ENCODE results near the gene MVB12B. TPM values are rescaled to one million over a fixed set of nuclear protein-coding genes. Genes with fewer than 3 reads are reported as not detected.
"Not testable (repeated sequence)": the region's sequence is repeated elsewhere in the genome, so short reads cannot be mapped to it uniquely, and the experiment has no call there.

The MVB12B gene
- total and polyA plus RNA-seq, 2 donors from 2014 or later, result 4.5 to 12.3 TPM

DNA sequence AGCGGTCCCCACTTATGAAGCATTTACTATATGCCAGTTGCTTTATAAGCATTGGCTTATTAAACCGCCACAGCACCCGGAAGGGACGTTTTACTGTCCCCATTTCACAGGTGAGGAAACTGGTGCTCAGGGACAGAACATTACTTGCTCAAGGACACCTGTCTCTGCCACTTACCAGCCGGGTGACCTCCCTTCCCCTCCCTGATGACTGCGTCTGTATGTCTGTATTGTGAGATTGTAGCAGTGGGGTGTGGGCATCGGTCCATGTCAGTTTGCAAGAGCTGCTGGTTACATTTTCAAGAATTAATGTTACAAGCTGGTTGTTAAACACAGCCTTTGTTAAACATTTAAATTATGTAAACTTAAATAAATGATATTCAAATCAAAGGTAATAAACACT lies 209.5 kb downstream of the MVB12B start:
- Histone ChIP-seq H3K36me3 (ENCODE audit: control insufficient read depth in 2 of 3, insufficient read depth in 3 of 3, low read length in 3 of 3) (no peaks in the 10 kb centered on the region), H3K9me3 (ENCODE audit: control insufficient read depth in 2 of 3, insufficient read depth in 1 of 3, low read length in 3 of 3) (no peaks in the 10 kb centered on the region), H3K9ac (ENCODE audit: low read length in 3 of 3) (no peak overlapping the region)

DNA sequence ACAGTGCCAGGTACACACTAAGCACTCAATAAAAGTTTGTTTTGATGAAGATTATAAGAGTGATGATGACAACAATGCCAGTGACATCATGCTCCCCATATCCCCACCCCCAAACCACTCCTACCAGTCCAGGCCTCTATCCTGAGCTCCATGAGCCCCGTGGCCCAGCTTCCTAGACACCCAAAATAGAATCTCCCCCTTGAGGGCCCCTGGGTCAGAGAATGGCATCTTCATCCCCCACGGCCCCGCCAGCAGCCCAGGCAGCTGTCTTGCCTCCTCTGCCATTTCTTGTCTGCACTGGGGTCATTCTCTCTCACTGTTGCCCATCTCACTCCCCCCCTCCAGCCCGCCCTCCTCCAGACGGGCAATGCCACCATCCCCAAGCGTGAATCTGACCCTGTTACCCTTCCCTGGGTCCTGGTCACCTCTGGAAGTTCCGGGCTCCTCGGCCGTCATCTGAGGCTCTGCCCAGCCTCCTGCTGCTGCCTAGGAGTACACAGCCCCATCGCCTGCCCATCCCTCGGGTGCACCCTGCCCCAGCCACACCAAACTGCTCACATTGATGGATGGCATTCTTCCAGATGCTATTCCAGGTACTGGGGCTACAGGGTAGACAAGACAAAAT lies 210.3 kb downstream of the MVB12B start:
- Histone ChIP-seq H3K27me3 (ENCODE audit: control insufficient read depth, insufficient read depth, low read length) (peaks cover 4% of the 10 kb centered on the region), H3K9me3 (ENCODE audit: control insufficient read depth in 2 of 3, insufficient read depth in 1 of 3, low read length in 3 of 3) (no peaks in the 10 kb centered on the region), H3K9ac (ENCODE audit: low read length in 3 of 3) (no peak overlapping the region), H3K27ac (ENCODE audit: low read depth in 2 of 2, low read length in 2 of 2) (no peak overlapping the region), H3K4me3 (ENCODE audit: low read length in 3 of 3) (no peak overlapping the region), H3K36me3 (ENCODE audit: control insufficient read depth in 2 of 3, insufficient read depth in 3 of 3, low read length in 3 of 3) (no peaks in the 10 kb centered on the region), H3K4me1 (ENCODE audit: control insufficient read depth in 2 of 3, insufficient read depth in 2 of 3, low read depth in 1 of 3, low read length in 3 of 3) (no peaks in the 10 kb centered on the region)
- DNase-seq (peak in 1 of 5 donors; percentile 44), FAIRE-seq (no peak)
- intact Hi-C loops (cut with DNase I), result no loop called here
- TF ChIP-seq, protein P1, sequence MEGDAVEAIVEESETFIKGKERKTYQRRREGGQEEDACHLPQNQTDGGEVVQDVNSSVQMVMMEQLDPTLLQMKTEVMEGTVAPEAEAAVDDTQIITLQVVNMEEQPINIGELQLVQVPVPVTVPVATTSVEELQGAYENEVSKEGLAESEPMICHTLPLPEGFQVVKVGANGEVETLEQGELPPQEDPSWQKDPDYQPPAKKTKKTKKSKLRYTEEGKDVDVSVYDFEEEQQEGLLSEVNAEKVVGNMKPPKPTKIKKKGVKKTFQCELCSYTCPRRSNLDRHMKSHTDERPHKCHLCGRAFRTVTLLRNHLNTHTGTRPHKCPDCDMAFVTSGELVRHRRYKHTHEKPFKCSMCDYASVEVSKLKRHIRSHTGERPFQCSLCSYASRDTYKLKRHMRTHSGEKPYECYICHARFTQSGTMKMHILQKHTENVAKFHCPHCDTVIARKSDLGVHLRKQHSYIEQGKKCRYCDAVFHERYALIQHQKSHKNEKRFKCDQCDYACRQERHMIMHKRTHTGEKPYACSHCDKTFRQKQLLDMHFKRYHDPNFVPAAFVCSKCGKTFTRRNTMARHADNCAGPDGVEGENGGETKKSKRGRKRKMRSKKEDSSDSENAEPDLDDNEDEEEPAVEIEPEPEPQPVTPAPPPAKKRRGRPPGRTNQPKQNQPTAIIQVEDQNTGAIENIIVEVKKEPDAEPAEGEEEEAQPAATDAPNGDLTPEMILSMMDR (IDR thresholded peaks at IDR 0.05; ENCODE audit: borderline replicate concordance, extremely low read depth, insufficient read depth), result no peak

More for the DNA sequence above, 209.5 kb downstream of the MVB12B start:
- Histone ChIP-seq H3K27ac (ENCODE audit: low read depth in 2 of 2, low read length in 2 of 2) (no peak overlapping the region), H3K27me3 (ENCODE audit: control insufficient read depth, insufficient read depth, low read length) (peaks cover 4% of the 10 kb centered on the region), H3K4me1 (ENCODE audit: control insufficient read depth in 2 of 3, insufficient read depth in 2 of 3, low read depth in 1 of 3, low read length in 3 of 3) (no peaks in the 10 kb centered on the region), H3K4me3 (ENCODE audit: low read length in 3 of 3) (no peak overlapping the region)
- intact Hi-C loops (cut with DNase I), result no loop called here
- no peak for DNase-seq
- TF ChIP-seq, protein P1 (IDR thresholded peaks at IDR 0.05; ENCODE audit: borderline replicate concordance, extremely low read depth, insufficient read depth), result no peak
- FAIRE-seq, result no peak

DNA sequence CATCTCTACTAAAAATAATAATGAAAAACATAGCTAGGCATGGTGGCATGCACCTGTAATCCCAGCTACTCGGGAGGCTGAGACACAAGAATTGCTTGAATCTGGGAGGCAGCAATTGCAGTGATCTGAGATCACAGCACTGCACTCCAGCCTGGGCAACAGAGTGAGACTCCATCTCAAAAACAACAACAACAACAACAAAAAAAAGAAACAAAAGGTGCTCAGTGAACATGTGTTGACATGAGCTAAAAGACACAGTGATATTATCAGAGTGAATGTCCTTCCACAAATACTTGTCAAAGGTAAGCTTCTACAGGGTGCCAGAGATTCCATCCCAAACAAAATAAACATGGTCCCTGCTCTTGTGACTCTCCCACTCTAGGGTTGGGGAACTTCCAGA lies 211.9 kb downstream of the MVB12B start:
- intact Hi-C loops (cut with DNase I), result no loop called here
- TF ChIP-seq, protein P1 (IDR thresholded peaks at IDR 0.05; ENCODE audit: borderline replicate concordance, extremely low read depth, insufficient read depth), result no peak
- Histone ChIP-seq H3K9me3 (ENCODE audit: control insufficient read depth in 2 of 3, insufficient read depth in 1 of 3, low read length in 3 of 3) (no peaks in the 10 kb centered on the region), H3K36me3 (ENCODE audit: control insufficient read depth in 2 of 3, insufficient read depth in 3 of 3, low read length in 3 of 3) (no peaks in the 10 kb centered on the region), H3K9ac (ENCODE audit: low read length in 3 of 3) (no peak overlapping the region), H3K27ac (ENCODE audit: low read depth in 2 of 2, low read length in 2 of 2) (no peak overlapping the region), H3K27me3 (ENCODE audit: control insufficient read depth, insufficient read depth, low read length) (peaks cover 4% of the 10 kb centered on the region), H3K4me3 (ENCODE audit: low read length in 3 of 3) (no peak overlapping the region), H3K4me1 (ENCODE audit: control insufficient read depth in 2 of 3, insufficient read depth in 2 of 3, low read depth in 1 of 3, low read length in 3 of 3) (no peaks in the 10 kb centered on the region)
- no peak for DNase-seq
- no peak for FAIRE-seq

DNA sequence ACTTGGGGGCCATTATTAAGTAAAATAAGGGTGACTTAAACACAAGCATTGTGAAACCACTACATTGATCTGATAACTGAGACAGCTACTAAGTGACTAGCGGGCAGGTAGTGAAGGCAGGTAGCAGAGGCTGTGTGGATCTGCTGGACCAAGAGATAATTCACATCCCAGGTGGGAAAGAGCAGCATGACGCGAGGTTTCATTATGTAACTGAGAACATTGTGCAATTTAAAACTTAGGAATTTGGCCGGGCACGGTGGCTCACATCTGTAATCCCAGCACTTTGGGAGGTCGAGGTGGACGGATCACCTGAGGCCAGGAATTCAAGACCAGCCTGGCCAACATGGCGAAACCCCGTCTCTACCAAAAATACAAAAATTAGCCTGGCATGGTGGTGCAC lies 213.8 kb downstream of the MVB12B start:
- H3K4me3 ChIP-seq (ENCODE audit: low read length in 3 of 3); FAIRE-seq; H3K36me3 ChIP-seq (ENCODE audit: control insufficient read depth in 2 of 3, insufficient read depth in 3 of 3, low read length in 3 of 3); H3K4me1 ChIP-seq (ENCODE audit: control insufficient read depth in 2 of 3, insufficient read depth in 2 of 3, low read depth in 1 of 3, low read length in 3 of 3); intact Hi-C loops (cut with DNase I); H3K9ac ChIP-seq (ENCODE audit: low read length in 3 of 3); H3K9me3 ChIP-seq (ENCODE audit: control insufficient read depth in 2 of 3, insufficient read depth in 1 of 3, low read length in 3 of 3); DNase-seq; H3K27me3 ChIP-seq (ENCODE audit: control insufficient read depth, insufficient read depth, low read length); H3K27ac ChIP-seq (ENCODE audit: low read depth in 2 of 2, low read length in 2 of 2): not testable (repeated sequence)

Data from kidney (tissue), 14 donors.